DMS79 (cell line): ENCODE results near the gene PBLD.
"Not testable (repeated sequence)": the region's sequence is repeated elsewhere in the genome, so short reads cannot be mapped to it uniquely, and the experiment has no call there.

Source experiments
- DNase-seq: peaks from one replicate; lab custom pipeline; 2025; lab: John Stamatoyannopoulos, UW

Gene PBLD

GRCh38 chr10:68330852-68331454, 1.8 kb downstream of the PBLD start:
- DNase-seq: no peak

GRCh38 chr10:68329506-68329861, 3.2 kb downstream of the PBLD start:
- DNase-seq: no peak

GRCh38 chr10:68327889-68328786, 4.6 kb downstream of the PBLD start:
- DNase-seq: no peak

GRCh38 chr10:68324396-68324795, 8.3 kb downstream of the PBLD start:
- DNase-seq: not testable (repeated sequence)

- no peak for DNase-seq
Observed at GRCh38 chr10:68318331-68319059, 14.2 kb downstream of the PBLD start.

GRCh38 chr10:68315582-68315981, 17.1 kb downstream of the PBLD start:
- DNase-seq: no peak

GRCh38 chr10:68314930-68315329, 17.8 kb downstream of the PBLD start:
- DNase-seq: not testable (repeated sequence)

- no peak for DNase-seq
Observed at GRCh38 chr10:68310531-68310930, 22.2 kb downstream of the PBLD start.

GRCh38 chr10:68305854-68306253, 26.9 kb downstream of the PBLD start:
- DNase-seq: no peak

GRCh38 chr10:68303849-68304412, 28.8 kb downstream of the PBLD start:
- DNase-seq: no peak

GRCh38 chr10:68302871-68303270, 29.9 kb downstream of the PBLD start:
- DNase-seq: no peak

- DNase-seq: no peak
Observed at GRCh38 chr10:68302503-68302823, 30.3 kb downstream of the PBLD start.

GRCh38 chr10:68301790-68302502, 30.8 kb downstream of the PBLD start:
- DNase-seq: no peak

- no peak for DNase-seq
Observed at GRCh38 chr10:68301301-68301700, 31.4 kb downstream of the PBLD start.

GRCh38 chr10:68296843-68297663, 35.7 kb downstream of the PBLD start:
- no peak for DNase-seq

- no peak for DNase-seq
Observed at GRCh38 chr10:68290736-68291135, 42.0 kb downstream of the PBLD start.

GRCh38 chr10:68288717-68289116, 44.0 kb downstream of the PBLD start:
- DNase-seq: no peak

GRCh38 chr10:68284062-68285001, 48.4 kb downstream of the PBLD start:
- no peak for DNase-seq

- DNase-seq: no peak
Observed at GRCh38 chr10:68280758-68281157, 52.0 kb downstream of the PBLD start.
